Parathyroid adenoma (tissue), 2 donors: ENCODE data around the gene RFTN1.

Experiments
- H2AFZ ChIP-seq: fragments of 300-600 bp; sonication (generic); one replicate; pipeline ENCODE4 v1.7.0; 2017; ENCODE audit warnings: antibody characterized with exemption, mild to moderate bottlenecking
- H3K27ac ChIP-seq: fragments of 300-600 bp; sonication (generic); one replicate; pipeline ENCODE4 v1.7.0; 2017
- H3K27me3 ChIP-seq: fragments of 300-600 bp; sonication (generic); one replicate; pipeline ENCODE4 v1.7.0; 2017; ENCODE audit warnings: low read length; ENCODE audit not compliant: control insufficient read depth, insufficient read depth
- H3K36me3 ChIP-seq: fragments of 300-600 bp; sonication (generic); one replicate; pipeline ENCODE4 v1.7.0; 2017; ENCODE audit warnings: low read length; ENCODE audit not compliant: control insufficient read depth, insufficient read depth
- H3K4me1 ChIP-seq: fragments of 300-600 bp; sonication (generic); one replicate; pipeline ENCODE4 v1.7.0; 2017; ENCODE audit warnings: control low read depth
- H3K4me2 ChIP-seq: fragments of 300-600 bp; sonication (generic); one replicate; pipeline ENCODE4 v1.7.0; 2017; ENCODE audit warnings: low read length
- H3K4me3 ChIP-seq: fragments of 300-600 bp; sonication (generic); one replicate; pipeline ENCODE4 v1.7.0; 2017; ENCODE audit warnings: low read depth, low read length
- H3K79me2 ChIP-seq: fragments of 300-600 bp; sonication (generic); one replicate; pipeline ENCODE4 v1.7.0; 2017; ENCODE audit warnings: control low read depth
- H3K9ac ChIP-seq: fragments of 300-600 bp; sonication (generic); one replicate; pipeline ENCODE4 v1.7.0; 2017; ENCODE audit warnings: mild to moderate bottlenecking
- H3K9me3 ChIP-seq: fragments of 300-600 bp; sonication (generic); one replicate; pipeline ENCODE4 v1.7.0; 2017; ENCODE audit warnings: low read length; ENCODE audit not compliant: control insufficient read depth
- TF ChIP-seq, protein P1 (sequence below): fragments of 300-600 bp; sonication (generic); IDR thresholded peaks from one replicate; pipeline ENCODE4 v1.7.0; 2017; ENCODE audit warnings: antibody characterized with exemption, mild to moderate bottlenecking
- donor health status: primary hyperparathyroidism.

The RFTN1 gene

DNA sequence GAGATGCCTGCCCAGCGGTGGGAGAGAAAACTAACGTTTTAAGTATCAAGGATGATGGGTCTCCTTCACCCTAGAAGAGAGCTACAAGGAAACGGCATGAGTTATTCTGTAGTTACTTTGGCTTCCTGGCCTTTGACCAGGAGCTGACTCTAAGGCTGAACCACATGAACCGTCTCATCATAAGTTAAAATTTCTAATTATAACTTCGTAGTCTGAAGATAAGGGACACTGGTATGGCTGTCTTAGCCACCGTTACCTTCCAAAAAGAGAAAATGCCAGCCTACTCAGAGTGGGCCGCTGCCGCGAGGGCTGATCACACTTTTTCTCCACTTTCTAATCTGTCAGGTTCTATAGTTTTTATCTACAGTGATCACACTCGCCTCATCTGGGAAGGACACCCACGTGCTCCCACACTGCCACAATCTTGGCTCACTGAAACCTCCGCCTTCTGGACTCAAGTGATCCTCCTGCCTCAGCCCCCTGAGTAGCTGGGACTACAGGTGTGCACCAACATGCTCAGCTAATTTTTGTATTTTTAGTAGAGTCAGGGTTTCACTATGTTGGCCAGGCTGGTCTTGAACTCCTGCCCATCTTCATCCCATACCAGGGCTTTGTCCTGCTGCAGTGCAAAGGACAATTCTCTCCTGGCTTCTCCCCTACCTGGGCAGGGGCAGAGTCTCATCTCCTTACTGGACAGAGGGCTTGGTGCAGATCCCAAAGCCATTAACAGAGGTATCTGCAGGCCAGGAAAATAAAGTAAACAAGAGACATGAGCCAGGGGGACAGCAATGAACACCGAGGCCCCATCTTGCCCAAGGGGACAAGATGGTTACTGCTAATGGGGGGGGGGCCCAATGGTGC lies 73.4 kb downstream of the RFTN1 start:
- H3K79me2 ChIP-seq = no peaks in the 10 kb centered on the region
- TF ChIP-seq, protein P1, sequence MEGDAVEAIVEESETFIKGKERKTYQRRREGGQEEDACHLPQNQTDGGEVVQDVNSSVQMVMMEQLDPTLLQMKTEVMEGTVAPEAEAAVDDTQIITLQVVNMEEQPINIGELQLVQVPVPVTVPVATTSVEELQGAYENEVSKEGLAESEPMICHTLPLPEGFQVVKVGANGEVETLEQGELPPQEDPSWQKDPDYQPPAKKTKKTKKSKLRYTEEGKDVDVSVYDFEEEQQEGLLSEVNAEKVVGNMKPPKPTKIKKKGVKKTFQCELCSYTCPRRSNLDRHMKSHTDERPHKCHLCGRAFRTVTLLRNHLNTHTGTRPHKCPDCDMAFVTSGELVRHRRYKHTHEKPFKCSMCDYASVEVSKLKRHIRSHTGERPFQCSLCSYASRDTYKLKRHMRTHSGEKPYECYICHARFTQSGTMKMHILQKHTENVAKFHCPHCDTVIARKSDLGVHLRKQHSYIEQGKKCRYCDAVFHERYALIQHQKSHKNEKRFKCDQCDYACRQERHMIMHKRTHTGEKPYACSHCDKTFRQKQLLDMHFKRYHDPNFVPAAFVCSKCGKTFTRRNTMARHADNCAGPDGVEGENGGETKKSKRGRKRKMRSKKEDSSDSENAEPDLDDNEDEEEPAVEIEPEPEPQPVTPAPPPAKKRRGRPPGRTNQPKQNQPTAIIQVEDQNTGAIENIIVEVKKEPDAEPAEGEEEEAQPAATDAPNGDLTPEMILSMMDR = no peak
- no peaks in the 10 kb centered on the region for H3K27me3 ChIP-seq
- H3K4me3 ChIP-seq = no peak overlapping the region
- H3K4me2 ChIP-seq = no peak overlapping the region
- no peak overlapping the region for H3K27ac ChIP-seq
- H3K36me3 ChIP-seq = no peaks in the 10 kb centered on the region
- H3K9ac ChIP-seq = no peak overlapping the region
- H3K9me3 ChIP-seq = no peaks in the 10 kb centered on the region
- H2AFZ ChIP-seq = no peak overlapping the region
- no peaks in the 10 kb centered on the region for H3K4me1 ChIP-seq

GRCh38 chr3:16439163-16439847 lies 74.2 kb downstream of the RFTN1 start:
- Histone ChIP-seq H2AFZ (no peak overlapping the region), H3K27me3 (no peaks in the 10 kb centered on the region), H3K4me2 (no peak overlapping the region), H3K27ac (no peak overlapping the region), H3K79me2 (no peaks in the 10 kb centered on the region), H3K4me3 (no peak overlapping the region), H3K9me3 (no peaks in the 10 kb centered on the region), H3K4me1 (no peaks in the 10 kb centered on the region), H3K9ac (no peak overlapping the region), H3K36me3 (no peaks in the 10 kb centered on the region)
- TF ChIP-seq, protein P1 = no peak

GRCh38 chr3:16437640-16438039 lies 75.9 kb downstream of the RFTN1 start:
- Histone ChIP-seq H3K4me1 (no peaks in the 10 kb centered on the region), H3K4me3 (no peak overlapping the region), H3K4me2 (no peak overlapping the region), H3K9ac (no peak overlapping the region), H2AFZ (no peak overlapping the region), H3K36me3 (no peaks in the 10 kb centered on the region), H3K9me3 (no peaks in the 10 kb centered on the region), H3K79me2 (no peaks in the 10 kb centered on the region), H3K27ac (no peak overlapping the region), H3K27me3 (no peaks in the 10 kb centered on the region)
- TF ChIP-seq, protein P1 = no peak

DNA sequence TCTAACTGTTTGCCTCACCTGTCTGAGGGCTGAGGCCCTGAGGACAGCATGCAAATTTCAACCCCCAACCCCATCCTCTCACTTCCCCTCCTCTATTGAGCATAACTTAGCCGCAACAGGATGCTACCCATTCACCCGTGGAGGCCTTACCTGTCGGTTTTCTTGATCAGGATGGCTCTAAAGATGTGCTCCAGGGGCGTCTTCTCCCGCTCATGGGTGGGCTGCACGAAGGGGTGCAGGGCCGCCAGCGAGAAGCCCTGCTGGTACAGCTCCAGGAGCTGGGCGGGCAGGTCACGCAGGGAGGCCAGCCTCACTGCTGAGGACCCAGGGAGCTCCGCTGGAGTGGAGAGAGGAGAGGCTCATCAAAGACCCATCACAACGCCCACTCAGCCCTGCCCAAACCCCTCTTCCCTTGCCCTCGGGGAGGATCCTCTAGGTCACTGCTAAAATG lies 79.8 kb downstream of the RFTN1 start:
- no peak overlapping the region for H2AFZ ChIP-seq
- no peaks in the 10 kb centered on the region for H3K79me2 ChIP-seq
- no peak overlapping the region for H3K27ac ChIP-seq
- no peaks in the 10 kb centered on the region for H3K4me1 ChIP-seq
- TF ChIP-seq, protein P1 = no peak
- H3K9ac ChIP-seq = no peak overlapping the region
- H3K27me3 ChIP-seq = no peaks in the 10 kb centered on the region
- H3K4me3 ChIP-seq = no peak overlapping the region
- no peaks in the 10 kb centered on the region for H3K9me3 ChIP-seq
- H3K4me2 ChIP-seq = no peak overlapping the region
- no peaks in the 10 kb centered on the region for H3K36me3 ChIP-seq
